WTC11 (cell line): ENCODE results near the gene ELMO1. TPM values are rescaled to one million over a fixed set of nuclear protein-coding genes. Genes with fewer than 3 reads are reported as not detected.
A peak's percentile ranks its signal among the peaks of the same experiment; 100 is the strongest.

Experiments
- ATAC-seq: fragments of 200-7000 bp; cut with Tn5 transposase; 2 replicates; pipeline ENCODE4 v1.10.0; 2021; ENCODE audit warnings: mild to moderate bottlenecking, moderate library complexity
- CTCF ChIA-PET: fragments of 300-600 bp; sonication (Branson Sonifier 250); formaldehyde crosslinking; loops from one replicate; lab custom pipeline; 2021; ENCODE audit warnings: antibody characterized with exemption; lab: Charles Lee
- POLR2A ChIA-PET: fragments of 350-600 bp; sonication (Branson Sonifier 250); formaldehyde crosslinking; loops from one replicate; lab custom pipeline; 2021; ENCODE audit warnings: antibody characterized with exemption; lab: Charles Lee
- DNase-seq: peaks from one replicate; pipeline ENCODE4 v3.0.0; 2021; ENCODE audit warnings: low spot score
- H3K27ac Mint-ChIP-seq: 2 replicates; pipeline ENCODE4 v1.8.0; 2021; ENCODE audit warnings: mixed read lengths
- H3K27me3 Mint-ChIP-seq: 2 replicates; pipeline ENCODE4 v1.8.0; 2021; ENCODE audit warnings: low read depth, mild to moderate bottlenecking, moderate library complexity, mixed read lengths
- H3K36me3 Mint-ChIP-seq: 2 replicates; pipeline ENCODE4 v1.8.0; 2021; ENCODE audit warnings: mixed read lengths
- H3K4me1 Mint-ChIP-seq: 2 replicates; pipeline ENCODE4 v1.8.0; 2022; ENCODE audit warnings: mixed read lengths
- H3K4me3 Mint-ChIP-seq: 2 replicates; pipeline ENCODE4 v1.8.0; 2021; ENCODE audit warnings: mild to moderate bottlenecking, moderate library complexity, mixed read lengths
- H3K9me3 Mint-ChIP-seq: 2 replicates; pipeline ENCODE4 v1.8.0; 2021; ENCODE audit warnings: mixed read lengths
- ARID4B ChIP-seq: sonication (generic); formaldehyde crosslinking; IDR thresholded peaks from 2 replicates; pipeline ENCODE4 v1.8.0; 2023; ENCODE audit warnings: missing genetic modification reagents, mild to moderate bottlenecking, borderline replicate concordance
- ATF3 ChIP-seq: sonication (generic); formaldehyde crosslinking; conservative IDR thresholded peaks from 2 replicates; pipeline ENCODE4 v1.8.1; 2022; ENCODE audit warnings: mild to moderate bottlenecking, missing genetic modification reagents
- CREB1 ChIP-seq: sonication (generic); formaldehyde crosslinking; IDR thresholded peaks from 2 replicates; pipeline ENCODE4 v1.8.0; 2023; ENCODE audit warnings: mild to moderate bottlenecking, missing genetic modification reagents
- E2F5 ChIP-seq: sonication (generic); formaldehyde crosslinking; IDR thresholded peaks from 2 replicates; pipeline ENCODE4 v1.8.1; 2022; ENCODE audit warnings: mild to moderate bottlenecking, moderate library complexity, missing genetic modification reagents
- ELF4 ChIP-seq: sonication (generic); formaldehyde crosslinking; IDR thresholded peaks from 2 replicates; pipeline ENCODE4 v1.8.1; 2022; ENCODE audit warnings: low read depth, mild to moderate bottlenecking, moderate library complexity, missing genetic modification reagents
- FOXJ3 ChIP-seq: sonication (generic); formaldehyde crosslinking; IDR thresholded peaks from 2 replicates; pipeline ENCODE4 v1.9.0; 2021; ENCODE audit warnings: missing genetic modification reagents, mild to moderate bottlenecking, borderline replicate concordance
- GABPB1 ChIP-seq: sonication (generic); formaldehyde crosslinking; IDR thresholded peaks from 2 replicates; pipeline ENCODE4 v1.8.1; 2023; ENCODE audit warnings: mild to moderate bottlenecking, missing genetic modification reagents
- NR3C1 ChIP-seq: sonication (generic); formaldehyde crosslinking; conservative IDR thresholded peaks from 2 replicates; pipeline ENCODE4 v1.8.1; 2023; ENCODE audit warnings: low read depth, mild to moderate bottlenecking, missing genetic modification reagents
- RELA ChIP-seq: sonication (generic); formaldehyde crosslinking; IDR thresholded peaks from 2 replicates; pipeline ENCODE4 v1.8.1; 2022; ENCODE audit warnings: missing genetic modification reagents, mild to moderate bottlenecking, borderline replicate concordance
- SOX15 ChIP-seq: fragments of 250-450 bp; sonication (Bioruptor Pico); IDR thresholded peaks from 2 replicates; pipeline ENCODE4 v1.9.0; 2021; ENCODE audit warnings: mild to moderate bottlenecking
- USF1 ChIP-seq: sonication (generic); formaldehyde crosslinking; IDR thresholded peaks from 2 replicates; pipeline ENCODE4 v1.8.0; 2022; ENCODE audit warnings: mild to moderate bottlenecking, missing genetic modification reagents
- ZMAT4 ChIP-seq: fragments of 250-450 bp; sonication (Bioruptor Pico); IDR thresholded peaks from 2 replicates; pipeline ENCODE4 v1.9.0; 2021; ENCODE audit warnings: mild to moderate bottlenecking
- ZNF232 ChIP-seq: sonication (generic); formaldehyde crosslinking; IDR thresholded peaks from 2 replicates; pipeline ENCODE4 v1.8.0; 2022; ENCODE audit warnings: mild to moderate bottlenecking, missing genetic modification reagents
- ZNF396 ChIP-seq: fragments of 250-450 bp; sonication (Bioruptor Pico); IDR thresholded peaks from 2 replicates; pipeline ENCODE4 v1.8.0; 2021; ENCODE audit warnings: mild to moderate bottlenecking, moderate library complexity, borderline replicate concordance
- ZNF425 ChIP-seq: fragments of 250-450 bp; sonication (Bioruptor Pico); conservative IDR thresholded peaks from 2 replicates; pipeline ENCODE4 v1.9.0; 2021; ENCODE audit warnings: mild to moderate bottlenecking
- total RNA-seq: library from RNA; stranded (reverse); gene quantifications from 3 replicates; pipeline ENCODE4 v1.2.3, GENCODE V29; 2021

Gene ELMO1
- total RNA-seq, 1 experiment from 2014 or later = 19.4 TPM

GRCh38 chr7:37076668-37077067 is 372.0 kb downstream of the ELMO1 start:
- Mint-ChIP-seq H3K4me3 (no peak overlapping the region), H3K4me1 (peaks cover 14% of the 10 kb centered on the region), H3K27ac (no peak overlapping the region), H3K36me3 (no peaks in the 10 kb centered on the region)
- no peak for DNase-seq
- CTCF ChIA-PET = interaction anchor here (1.2 kb wide), 2 partner anchors 21 to 105 kb away, joined by 4 read pairs; no protein-coding TSS in a partner anchor
- POLR2A ChIA-PET = no interaction called here
- TF ChIP-seq RELA = no peak
- TF ChIP-seq, all 79 proteins: peak for 0
- Mint-ChIP-seq H3K27me3 (no peaks in the 10 kb centered on the region), H3K9me3 (no peaks in the 10 kb centered on the region)
- peak; percentile 65 for ATAC-seq

- POLR2A ChIA-PET = no interaction called here
- CTCF ChIA-PET = interaction anchor here (1.3 kb wide), 1 partner anchor 107 kb away, joined by 3 read pairs; no protein-coding TSS in a partner anchor
- DNase-seq = no peak
- no peak for ATAC-seq
- H3K27ac Mint-ChIP-seq = no peak overlapping the region
- no peaks in the 10 kb centered on the region for H3K9me3 Mint-ChIP-seq
- H3K36me3 Mint-ChIP-seq = no peaks in the 10 kb centered on the region
- no peak overlapping the region for H3K4me3 Mint-ChIP-seq
- peaks cover 14% of the 10 kb centered on the region for H3K4me1 Mint-ChIP-seq
- no peaks in the 10 kb centered on the region for H3K27me3 Mint-ChIP-seq
- TF ChIP-seq SOX15 (CRISPR knock-in tag) (no peak), GABPB1 (CRISPR knock-in tag) (peak; percentile 34)
- TF ChIP-seq, all 79 proteins: peak for 1
These were observed 374.3 kb downstream of the ELMO1 start for GRCh38 chr7:37074370-37074769.

- ATAC-seq = no peak
- Mint-ChIP-seq H3K9me3 (no peaks in the 10 kb centered on the region), H3K4me1 (peaks cover 6% of the 10 kb centered on the region), H3K4me3 (no peak overlapping the region), H3K27me3 (no peaks in the 10 kb centered on the region)
- ChIA-PET CTCF (interaction anchor here (1.2 kb wide), 1 partner anchor 104 kb away, joined by 3 read pairs; no protein-coding TSS in a partner anchor), POLR2A (no interaction called here)
- no peak for TF ChIP-seq FOXJ3 (CRISPR knock-in tag)
- no peak for TF ChIP-seq ZMAT4 (CRISPR knock-in tag)
- no peak for TF ChIP-seq ELF4 (CRISPR knock-in tag)
- no peak for TF ChIP-seq ATF3 (CRISPR knock-in tag)
- TF ChIP-seq, all 79 proteins: peak for 0
- Mint-ChIP-seq H3K27ac (no peak overlapping the region), H3K36me3 (no peaks in the 10 kb centered on the region)
- no peak for DNase-seq
These were observed 377.5 kb downstream of the ELMO1 start for GRCh38 chr7:37071124-37071523.

GRCh38 chr7:37070471-37070870 is 378.2 kb downstream of the ELMO1 start:
- ATAC-seq = no peak
- no peaks in the 10 kb centered on the region for H3K36me3 Mint-ChIP-seq
- no peak for DNase-seq
- H3K4me3 Mint-ChIP-seq = no peak overlapping the region
- peaks cover under 1% of the 10 kb centered on the region; the same call in 1 of the 2 replicates for H3K9me3 Mint-ChIP-seq
- TF ChIP-seq NR3C1 (CRISPR knock-in tag) = no peak
- no peak for TF ChIP-seq ZNF396 (CRISPR knock-in tag)
- no peak for TF ChIP-seq ZNF425 (CRISPR knock-in tag)
- no peak for TF ChIP-seq SOX15 (CRISPR knock-in tag)
- CTCF ChIA-PET = interaction anchor here (1.2 kb wide), 1 partner anchor 103 kb away, joined by 3 read pairs; no protein-coding TSS in a partner anchor
- POLR2A ChIA-PET = no interaction called here
- H3K4me1 Mint-ChIP-seq = peaks cover 6% of the 10 kb centered on the region
- H3K27me3 Mint-ChIP-seq = no peaks in the 10 kb centered on the region
- no peak overlapping the region for H3K27ac Mint-ChIP-seq

- H3K36me3 Mint-ChIP-seq = no peaks in the 10 kb centered on the region
- TF ChIP-seq USF1 (CRISPR knock-in tag) (no peak), E2F5 (CRISPR knock-in tag) (no peak), ARID4B (CRISPR knock-in tag) (no peak), ZNF232 (CRISPR knock-in tag) (no peak), RELA (no peak), CREB1 (CRISPR knock-in tag) (no peak), FOXJ3 (CRISPR knock-in tag) (no peak)
These were observed 378.6 kb downstream of the ELMO1 start for GRCh38 chr7:37070031-37070430.

More at GRCh38 chr7:37070031-37070430, 378.6 kb downstream of the ELMO1 start:
- H3K27ac Mint-ChIP-seq = no peak overlapping the region
- ChIA-PET CTCF (no interaction called here), POLR2A (no interaction called here)
- no peak overlapping the region for H3K4me3 Mint-ChIP-seq
- ATAC-seq (no peak), DNase-seq (no peak)
- no peaks in the 10 kb centered on the region for H3K27me3 Mint-ChIP-seq
- peaks cover 6% of the 10 kb centered on the region for H3K4me1 Mint-ChIP-seq
- peaks cover 4% of the 10 kb centered on the region; the same call in 1 of the 2 replicates for H3K9me3 Mint-ChIP-seq
